GM10266 (cell line): ENCODE results near the gene GLOD5.

ENCODE experiments used
- DNase-seq: peaks from one replicate; pipeline ENCODE4 v3.0.0; 2012; ENCODE audit errors: extremely low spot score
- CTCF ChIP-seq: IDR thresholded peaks from 2 replicates; pipeline ENCODE4 v1.5.1; 2012; ENCODE audit warnings: mild to moderate bottlenecking, low read depth; ENCODE audit not compliant: control insufficient read depth, insufficient read depth; ENCODE audit errors: missing control alignments

GLOD5 gene

GRCh38 chrX:48792219-48792618, 30.7 kb downstream of the GLOD5 start:
- no peak for TF ChIP-seq CTCF
- no peak for DNase-seq

GRCh38 chrX:48793935-48794334, 32.4 kb downstream of the GLOD5 start:
- TF ChIP-seq CTCF: no peak
- no peak for DNase-seq

GRCh38 chrX:48794340-48794910, 32.9 kb downstream of the GLOD5 start:
- DNase-seq: no peak
- no peak for TF ChIP-seq CTCF

- DNase-seq: no peak
- TF ChIP-seq CTCF: no peak
Measured at GRCh38 chrX:48794911-48795515, 33.5 kb downstream of the GLOD5 start.

- TF ChIP-seq CTCF: no peak
- no peak for DNase-seq
Measured at GRCh38 chrX:48798318-48798717, 36.8 kb downstream of the GLOD5 start.

- TF ChIP-seq CTCF: no peak
- no peak for DNase-seq
Measured at GRCh38 chrX:48800574-48801279, 39.2 kb downstream of the GLOD5 start.

- DNase-seq: peak; percentile 86
- TF ChIP-seq CTCF: no peak
Measured at GRCh38 chrX:48801280-48802088, 39.9 kb downstream of the GLOD5 start, which contains the start of gene HDAC6. TSS of gene HDAC6 (plus strand) at chrX:48802067. CDS start at chrX:48802693, 626 bp downstream.
